Head of caudate nucleus (tissue), 42 donors: ENCODE results near the gene PLAC8.
"Not testable (repeated sequence)": the region's sequence is repeated elsewhere in the genome, so short reads cannot be mapped to it uniquely, and the experiment has no call there.

Experiments used
- DNase-seq, 42 donors: peaks; one replicate each; pipeline versions ENCODE4 v3.0.0 to v3.0.0-alpha.2; 2020 to 2021; ENCODE audit warnings: mixed read lengths in 7 of 42
- intact Hi-C: fragments of 100-400 bp; cut with DNase I; formaldehyde crosslinking; loops from one replicate; pipeline ENCODE4 v1.15.0; 2022

Gene PLAC8, protein sequence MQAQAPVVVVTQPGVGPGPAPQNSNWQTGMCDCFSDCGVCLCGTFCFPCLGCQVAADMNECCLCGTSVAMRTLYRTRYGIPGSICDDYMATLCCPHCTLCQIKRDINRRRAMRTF

DNA sequence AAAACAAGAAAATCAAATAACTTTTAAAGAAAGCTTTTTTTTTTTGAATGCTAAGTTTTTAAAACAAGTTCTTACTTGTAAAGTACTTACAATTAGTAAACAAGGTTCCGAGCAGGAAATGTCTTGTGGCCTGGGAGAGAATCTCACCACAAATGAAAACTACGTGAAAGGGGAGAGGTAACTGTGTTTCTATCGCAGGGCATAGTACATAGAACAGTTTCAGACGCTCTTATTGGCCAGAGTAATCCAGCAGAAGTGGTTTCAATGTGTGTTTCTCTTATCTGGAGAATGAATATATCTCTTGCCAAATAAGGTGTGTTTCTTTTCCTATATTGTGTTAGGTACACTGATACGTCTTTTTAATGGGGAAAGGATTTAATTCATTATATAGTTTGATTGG, at the start of gene PLAC8:
TSS of gene PLAC8 (minus strand) at position 154 of the 400 bp plus-strand sequence. CDS start 6,808 bp downstream, outside the sequence.
- DNase-seq, result no peak
- intact Hi-C loops, result no loop called here

DNA sequence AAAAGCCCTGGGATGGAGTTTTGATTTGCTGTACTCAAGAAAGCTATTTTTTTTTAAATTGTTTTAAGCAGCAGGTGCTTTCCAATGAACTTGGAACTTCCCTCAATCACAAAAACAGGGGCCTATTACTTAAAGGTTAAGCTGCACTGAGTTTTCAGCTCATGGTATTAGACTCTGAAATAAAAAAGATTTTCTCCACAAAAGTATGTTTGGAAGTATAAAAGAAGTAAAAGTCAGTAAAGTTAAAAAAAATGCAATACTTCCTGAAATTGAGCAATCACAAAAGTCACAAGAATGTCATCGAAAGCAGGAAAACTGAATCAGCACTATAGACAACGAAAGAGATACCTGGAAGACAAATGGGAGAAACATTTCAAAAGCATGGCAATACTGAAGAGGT, 38.9 kb upstream of the PLAC8 start:
- intact Hi-C loops, result no loop called here
- DNase-seq, result no peak

DNA sequence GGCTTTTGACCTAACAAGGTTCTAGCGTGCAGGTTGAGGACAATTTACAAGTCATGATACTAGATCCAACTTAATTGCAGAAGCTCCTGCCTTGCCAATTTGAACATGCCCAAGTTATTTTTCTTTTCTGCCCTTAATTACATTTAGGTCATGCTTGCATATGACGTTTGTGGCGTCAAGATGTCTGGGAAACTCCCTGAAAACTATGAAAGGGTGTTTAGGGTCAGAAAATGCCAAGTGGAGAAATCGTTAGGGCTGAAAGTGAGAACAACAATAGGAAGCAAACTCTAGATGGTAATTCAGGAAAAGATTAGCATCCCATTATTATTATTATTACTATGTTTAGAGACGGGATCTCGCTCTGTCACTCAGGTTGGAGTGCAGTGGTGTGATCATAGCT, 38.2 kb upstream of the PLAC8 start:
- no peak for DNase-seq
- intact Hi-C loops, result no loop called here

DNA sequence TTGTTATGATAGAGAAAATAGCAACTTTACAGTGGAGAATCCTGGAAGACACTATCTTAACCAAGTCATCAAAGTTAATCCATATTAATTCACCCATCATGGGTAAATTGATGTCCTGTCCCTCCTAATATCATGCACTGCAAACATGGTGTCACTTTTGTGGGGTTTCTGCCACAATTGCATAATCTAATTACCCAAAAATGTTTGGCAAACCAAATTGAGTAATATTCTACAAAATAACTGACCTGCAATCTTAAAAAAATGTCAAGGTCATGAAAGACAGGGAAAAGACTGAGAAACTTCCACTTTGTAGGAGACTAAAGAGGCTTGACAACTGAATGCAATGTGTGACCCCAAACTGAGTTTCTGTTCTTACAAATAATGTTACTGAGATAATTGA, 37.1 kb upstream of the PLAC8 start:
- DNase-seq, result no peak
- intact Hi-C loops, result no loop called here

DNA sequence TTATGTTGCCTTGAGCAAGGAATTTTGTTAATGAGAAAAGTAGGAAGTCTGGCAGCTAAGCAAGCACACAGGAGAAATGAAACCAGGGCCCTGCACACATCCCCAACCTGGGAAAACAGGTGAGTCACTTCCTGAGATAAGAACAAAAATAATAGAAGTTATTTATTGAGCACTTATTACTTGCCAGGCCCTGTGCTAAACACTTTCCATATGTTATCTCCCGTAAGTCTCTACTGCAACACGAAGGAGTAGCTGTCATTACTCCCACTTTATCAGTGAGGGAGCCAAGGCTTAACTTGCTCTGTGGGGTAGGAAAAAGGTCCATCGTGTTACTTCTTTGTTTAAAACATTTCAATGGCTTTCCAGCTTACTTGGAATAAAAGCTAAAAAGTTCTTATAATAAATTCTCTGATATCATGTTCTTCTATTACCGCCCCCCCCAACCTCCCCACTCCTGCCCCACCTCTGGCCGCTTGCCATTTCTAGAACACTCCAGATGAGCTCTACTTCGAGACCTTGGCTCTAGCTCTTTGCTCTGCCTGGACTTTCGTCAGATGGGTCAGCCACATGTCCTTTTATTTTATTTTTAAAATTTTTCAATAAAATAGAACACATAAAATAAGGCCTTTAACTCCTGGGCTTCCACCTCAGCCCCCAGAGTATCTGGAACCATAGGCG, 36.3 kb upstream of the PLAC8 start:
- intact Hi-C loops, result no loop called here
- DNase-seq, result no peak

DNA sequence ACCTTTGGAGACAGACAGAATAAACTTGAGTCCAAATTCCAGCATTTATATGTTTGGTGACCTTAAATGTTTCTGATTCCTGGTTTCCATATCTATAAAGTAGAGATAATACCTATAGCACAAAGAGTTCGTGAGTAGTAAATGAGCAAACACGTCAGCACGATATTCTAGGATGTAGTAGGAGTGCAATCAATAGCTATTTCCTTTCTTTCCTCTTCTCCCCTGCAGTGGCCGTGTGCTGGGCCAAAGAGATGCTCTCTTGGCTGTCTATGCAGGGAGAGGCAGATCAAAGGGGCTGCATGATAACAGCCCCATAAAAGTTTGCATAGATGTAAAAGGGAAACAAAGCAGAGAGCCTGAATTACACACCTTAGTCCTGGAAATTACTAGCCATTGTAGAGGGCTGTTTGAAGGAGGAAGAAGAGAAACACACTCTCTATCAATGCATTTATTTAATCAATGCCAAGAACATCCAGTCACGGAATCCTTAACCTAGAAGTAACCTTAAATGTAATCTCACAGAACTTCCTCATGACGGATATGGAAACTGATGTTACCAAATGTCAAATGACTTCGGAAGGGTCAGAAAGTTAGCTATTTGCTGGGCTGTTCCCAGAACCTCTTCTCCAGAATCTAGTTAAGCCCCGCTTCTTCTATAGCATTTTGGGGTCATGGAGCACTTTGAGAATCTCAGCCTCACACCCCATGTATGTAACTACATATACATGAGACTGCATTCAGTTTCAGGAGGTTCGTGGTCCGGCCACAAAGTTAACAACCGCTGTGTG, 35.5 kb upstream of the PLAC8 start:
- intact Hi-C loops, result no loop called here
- DNase-seq, result no peak

DNA sequence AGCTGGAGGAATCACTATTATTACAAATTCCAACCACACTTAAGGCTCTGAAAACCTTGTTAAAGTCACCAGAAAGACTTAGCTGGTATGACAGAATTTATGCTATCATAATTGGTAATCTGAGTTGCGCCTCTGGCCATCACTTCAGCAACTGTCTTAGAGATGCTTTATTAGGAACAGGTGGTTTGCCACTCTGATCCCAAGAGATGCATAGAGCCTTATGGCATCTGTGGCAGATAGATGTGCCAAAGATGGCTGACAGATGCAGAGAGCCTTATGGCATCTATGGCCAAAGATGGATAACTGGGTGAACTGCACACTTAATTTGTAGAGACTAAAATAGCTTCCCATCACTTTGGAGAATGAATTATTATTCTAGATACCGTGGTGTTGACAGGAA, 32.3 kb upstream of the PLAC8 start:
- intact Hi-C loops, result no loop called here
- no peak for DNase-seq

DNA sequence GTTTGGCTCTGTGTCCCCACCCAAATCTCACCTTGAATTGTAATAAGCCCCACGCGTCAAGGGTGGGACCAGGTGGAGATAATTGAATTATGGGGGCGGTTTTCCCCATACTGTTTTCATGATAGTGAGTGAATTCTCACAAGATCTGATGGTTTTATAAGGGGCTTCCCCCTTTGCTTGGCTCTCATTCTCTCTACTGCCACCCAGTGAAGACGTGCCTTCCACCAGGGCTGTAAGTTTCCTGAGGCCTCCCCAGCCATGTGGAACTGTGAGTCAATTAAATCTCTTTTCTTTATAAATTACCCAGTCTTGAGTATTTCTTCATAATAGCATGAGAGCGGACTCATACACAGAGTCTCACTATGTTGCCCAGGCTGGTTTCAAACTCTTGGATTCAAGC, 31.2 kb upstream of the PLAC8 start:
- DNase-seq, intact Hi-C loops: not testable (repeated sequence)

DNA sequence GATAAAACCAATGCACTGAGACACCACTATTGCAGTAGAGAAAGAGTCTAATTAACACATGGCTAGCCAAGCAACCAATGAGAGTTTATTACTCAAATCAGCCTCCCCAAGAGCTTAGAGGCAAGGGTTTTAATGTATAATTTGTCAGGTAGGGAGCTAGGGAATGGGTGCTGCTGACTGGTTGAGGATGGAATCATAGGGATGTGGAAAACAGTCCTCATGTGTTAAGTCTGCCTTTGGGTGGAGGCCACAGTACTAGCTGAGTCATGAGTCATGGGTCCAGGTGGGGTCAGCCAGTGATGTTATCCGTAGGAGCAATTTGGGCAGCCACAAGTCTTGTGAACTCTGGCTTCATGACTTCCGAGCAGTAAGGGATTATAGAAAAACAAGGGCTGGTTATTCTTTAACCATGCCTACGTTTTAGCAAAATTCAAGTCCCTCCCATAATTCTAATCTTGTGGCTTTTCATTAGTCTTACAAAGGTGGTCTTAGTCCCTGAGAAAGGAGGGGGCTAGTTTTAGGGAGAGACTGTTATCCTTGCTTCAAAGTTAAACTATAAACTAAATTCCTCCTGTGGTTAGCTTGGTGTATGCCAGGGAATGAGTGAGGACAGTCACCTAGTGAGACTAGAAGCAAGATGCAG, 25.1 kb upstream of the PLAC8 start:
- intact Hi-C loops, result no loop called here
- DNase-seq, result no peak

DNA sequence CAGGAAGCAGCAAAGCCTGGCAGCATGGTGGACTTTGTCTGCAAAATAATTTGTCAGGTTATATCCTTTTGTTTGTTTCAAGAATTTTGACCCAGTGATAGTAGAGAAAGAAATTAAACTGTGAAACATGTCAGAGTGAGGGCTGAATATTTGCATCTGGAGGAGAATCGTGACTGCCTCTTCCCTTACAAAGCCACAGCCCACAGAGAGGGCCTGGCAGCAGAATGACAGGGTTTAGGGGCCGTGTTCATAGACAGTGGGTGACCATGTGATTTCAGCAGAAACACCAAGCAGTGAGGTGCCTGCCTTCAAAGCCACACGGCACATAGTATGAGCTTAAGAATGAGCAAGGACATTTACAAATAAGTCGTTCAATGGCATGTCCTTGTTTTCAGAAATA, 24.4 kb upstream of the PLAC8 start:
- intact Hi-C loops, result no loop called here
- no peak for DNase-seq

DNA sequence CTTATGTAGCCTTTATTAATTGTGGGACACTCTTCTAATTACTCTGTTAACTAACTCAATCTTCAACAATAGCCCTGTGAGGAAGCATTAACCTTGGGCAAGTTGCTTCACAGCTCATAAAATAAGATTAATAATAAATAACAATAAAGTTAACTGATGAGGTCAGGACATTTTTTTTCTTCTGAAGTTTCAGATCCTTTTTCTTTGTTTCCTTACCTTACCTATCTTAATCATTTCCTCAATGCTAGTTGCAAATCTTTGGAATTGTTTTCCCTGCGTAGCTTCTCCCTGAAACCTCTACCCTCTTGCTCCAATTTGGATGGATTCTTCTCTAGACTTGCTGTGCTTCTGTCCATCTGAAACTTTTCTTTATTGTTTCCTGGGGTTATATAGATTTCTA, 17.5 kb upstream of the PLAC8 start:
- DNase-seq, result no peak
- intact Hi-C loops, result no loop called here

DNA sequence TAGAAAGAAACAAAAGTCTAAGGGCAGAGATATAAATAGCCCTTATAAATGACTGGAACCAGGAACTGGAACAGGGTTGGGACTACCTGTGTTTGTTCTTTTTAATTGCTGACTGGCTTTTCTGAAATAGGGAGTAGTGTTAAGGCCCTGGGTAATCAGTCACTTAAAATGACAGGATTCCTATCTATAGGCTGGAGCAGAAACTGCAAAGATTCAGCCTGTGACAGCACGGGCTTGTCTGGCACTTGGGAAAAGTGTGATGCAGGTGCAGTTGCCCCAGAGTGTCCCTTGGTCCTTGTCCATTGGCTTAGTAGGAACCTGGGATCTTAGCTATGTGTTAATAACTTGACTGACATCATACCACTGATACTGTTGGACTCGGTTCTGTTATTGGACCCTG, 14.7 kb upstream of the PLAC8 start:
- intact Hi-C loops, result no loop called here
- no peak for DNase-seq

DNA sequence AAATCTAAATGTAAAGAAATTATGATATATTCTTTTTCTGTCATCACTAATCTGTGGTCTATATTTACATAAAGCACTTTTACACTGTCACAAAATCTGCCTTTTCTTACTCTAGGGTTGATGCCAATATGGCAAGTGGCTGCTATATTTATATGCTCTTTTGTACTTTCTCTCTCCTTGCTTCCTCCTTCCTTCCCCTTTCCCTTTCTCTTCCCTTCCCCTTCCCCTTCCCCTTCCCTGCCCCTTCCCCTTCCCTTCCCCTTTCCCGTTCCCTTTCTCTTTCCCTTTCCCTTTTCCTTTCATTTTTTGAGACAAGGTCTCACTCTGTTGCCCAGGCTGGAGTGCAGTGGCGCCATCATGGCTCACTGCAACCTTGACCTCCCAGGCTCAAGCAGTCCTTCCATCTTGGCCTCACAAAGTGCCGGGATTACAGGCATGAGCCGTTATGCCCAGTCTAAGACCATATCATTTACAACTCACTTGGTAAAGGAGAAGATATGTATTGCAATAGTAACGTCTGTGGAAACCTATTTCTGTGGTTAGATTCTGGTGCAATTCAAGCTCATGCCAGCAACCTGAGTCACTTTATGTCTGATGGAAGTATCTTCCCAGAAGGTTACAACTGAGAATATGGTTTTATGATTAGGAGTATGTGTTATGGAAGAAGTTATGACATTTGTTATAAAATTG, 13.9 kb upstream of the PLAC8 start:
- no peak for DNase-seq
- intact Hi-C loops, result no loop called here

DNA sequence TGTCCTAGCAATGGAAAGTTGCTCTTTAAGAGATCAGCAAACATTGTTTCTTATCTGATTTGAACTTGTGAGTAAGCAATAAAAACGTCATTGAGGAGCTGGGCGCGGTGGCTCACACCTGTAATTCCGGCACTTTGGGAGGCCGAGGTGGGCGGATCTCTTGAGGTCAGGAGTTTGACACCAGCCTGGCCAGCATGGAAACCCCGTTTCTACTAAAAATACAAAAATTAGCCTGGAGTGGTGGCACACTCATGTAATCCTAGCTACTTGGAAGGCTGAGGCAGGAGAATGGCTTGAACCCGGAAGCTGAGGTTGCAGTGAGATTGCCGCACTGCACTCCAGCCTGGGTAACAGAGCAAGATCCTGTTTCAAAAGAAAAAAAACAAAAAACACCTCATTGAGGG, 11.2 kb upstream of the PLAC8 start:
- intact Hi-C loops, result no loop called here
- no peak for DNase-seq

DNA sequence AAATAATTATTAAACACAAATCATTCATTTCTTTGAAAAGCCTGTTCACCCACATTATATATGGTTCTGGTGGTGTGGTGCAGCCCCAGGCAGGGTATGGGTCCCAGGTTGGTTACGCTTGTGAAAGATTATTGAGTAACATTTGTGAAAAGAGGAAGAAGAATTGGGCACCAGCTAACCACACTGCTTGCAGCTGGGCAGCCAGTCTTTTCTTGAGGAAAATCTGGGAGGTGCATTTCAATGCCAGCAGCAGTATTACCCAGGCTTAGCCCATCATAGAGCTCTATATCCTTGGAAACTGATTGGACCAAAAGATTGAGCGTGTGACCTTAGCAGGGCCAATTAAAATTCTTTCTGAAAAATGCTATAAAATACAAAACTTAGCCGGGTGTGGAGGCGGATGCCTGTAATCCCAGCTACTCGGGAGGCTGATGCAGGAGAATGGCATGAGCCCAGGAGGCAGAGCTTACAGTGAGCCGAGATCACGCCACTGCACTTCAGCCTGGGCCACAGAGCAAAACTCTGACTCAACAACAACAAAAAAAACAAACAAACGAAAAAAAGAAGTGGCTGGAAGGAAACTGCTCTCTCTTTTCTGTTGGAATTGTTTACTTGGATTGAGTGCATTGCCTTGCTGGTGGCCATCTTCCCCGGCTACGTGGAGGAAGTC, 9.7 kb upstream of the PLAC8 start:
- intact Hi-C loops, result no loop called here
- peak in 8 of 42 donors; percentile 5 to 44 (median 16) for DNase-seq

DNA sequence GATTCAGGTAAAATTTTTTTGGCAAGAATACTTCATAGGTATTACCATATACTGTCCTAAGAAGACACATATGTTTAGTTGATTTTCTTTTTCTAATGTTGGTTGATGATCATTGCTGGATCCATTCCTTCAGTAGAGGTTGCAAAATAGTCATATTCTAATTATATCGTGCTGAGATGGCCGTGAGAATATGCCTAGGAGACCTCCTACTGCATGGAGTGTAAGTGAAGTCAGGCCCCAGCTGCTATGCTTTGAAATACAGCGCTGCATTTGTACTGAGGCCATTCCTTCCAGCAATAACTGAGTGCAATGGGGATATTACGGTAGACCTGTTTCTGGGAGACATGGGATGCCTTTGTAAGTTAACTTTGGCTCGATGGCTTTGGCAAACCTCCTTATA, 6.7 kb upstream of the PLAC8 start:
- DNase-seq, result no peak
- intact Hi-C loops, result no loop called here

DNA sequence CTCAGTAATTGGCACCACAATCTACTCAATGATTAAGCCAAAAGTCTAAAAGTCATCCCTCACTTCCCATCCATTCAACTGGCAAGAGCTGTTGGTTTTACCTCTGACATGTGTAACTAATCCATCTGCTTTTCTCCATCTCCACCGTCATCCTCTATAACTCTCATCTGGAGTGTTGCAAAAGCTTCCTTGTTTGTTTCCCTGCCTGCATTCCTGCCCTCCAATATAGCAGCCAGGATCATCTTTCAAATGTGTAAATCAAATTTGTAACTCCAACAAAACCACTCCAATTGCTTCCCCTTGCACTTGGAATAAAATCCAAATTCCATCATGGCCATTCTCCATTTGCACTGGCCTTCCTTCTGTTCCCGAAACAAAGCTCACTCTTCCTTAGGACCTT, 4.3 kb upstream of the PLAC8 start:
- DNase-seq, result no peak
- intact Hi-C loops, result no loop called here

DNA sequence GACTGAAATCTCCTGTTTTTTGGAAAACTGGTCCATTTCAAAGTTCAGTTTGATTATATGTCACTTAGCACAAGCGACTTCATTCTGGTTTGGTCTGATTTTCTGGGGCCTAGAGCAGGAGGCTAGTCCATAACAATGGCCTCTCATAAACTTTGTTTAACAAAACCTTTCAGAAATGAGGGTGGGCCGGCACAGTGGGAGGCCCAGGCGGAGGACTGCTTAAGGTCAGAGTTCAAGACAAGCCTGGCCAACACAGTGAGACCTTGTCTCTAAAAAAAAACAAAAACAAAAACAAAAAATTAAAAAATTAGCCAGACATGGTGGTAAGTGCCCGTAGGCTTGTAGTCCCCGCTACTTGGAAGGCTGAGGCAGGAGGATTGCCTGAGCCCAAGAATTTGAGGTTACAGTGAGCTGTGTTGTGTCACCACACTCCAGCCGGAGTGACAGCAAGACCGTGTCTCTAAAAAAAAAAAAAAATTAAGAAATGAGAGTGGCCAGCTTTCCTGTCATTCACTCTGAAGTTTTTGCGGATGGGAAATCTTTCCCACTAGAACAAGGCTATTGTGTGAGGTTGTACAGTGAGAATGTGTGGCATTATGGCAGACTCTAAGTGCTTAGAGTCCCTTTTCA, 1.2 kb upstream of the PLAC8 start:
- intact Hi-C loops, result no loop called here
- no peak for DNase-seq

DNA sequence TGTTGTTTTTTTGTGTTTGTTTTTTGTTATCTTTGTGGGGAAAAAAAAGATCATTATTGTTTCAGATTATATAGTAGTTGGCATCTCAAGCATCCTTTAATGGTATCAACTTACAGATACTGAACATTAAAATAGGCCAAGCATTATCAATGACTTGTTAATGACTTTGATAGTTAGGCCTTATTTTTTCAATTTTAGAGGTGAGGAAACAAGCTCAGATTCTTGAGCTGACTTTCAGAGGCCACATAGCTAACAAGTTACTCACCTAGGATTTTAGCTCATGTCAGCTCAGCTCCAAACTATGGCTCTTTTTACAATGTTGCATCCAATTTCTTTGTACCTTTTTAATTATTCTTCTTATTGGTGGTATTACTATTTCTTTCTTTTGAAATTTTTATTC, 471 bp upstream of the PLAC8 start:
- DNase-seq, result no peak
- intact Hi-C loops, result no loop called here
